T-helper 1 cell treated with Interleukin-12 subunit alpha and Interleukin-12 subunit beta and Interleukin-4 antibody, amounts not matched to agents 30 μg/mL and 1 μg/mL, for 36 hours (primary cell): ENCODE results near the gene MMP21.

ENCODE experiments used
- H3K27ac Mint-ChIP-seq: one replicate; pipeline ENCODE4 v1.8.0; 2021; ENCODE audit warnings: mild to moderate bottlenecking, mixed read lengths
- H3K27me3 Mint-ChIP-seq: one replicate; pipeline ENCODE4 v1.8.0; 2021; ENCODE audit warnings: low read depth, mixed read lengths
- H3K36me3 Mint-ChIP-seq: one replicate; pipeline ENCODE4 v1.8.0; 2021; ENCODE audit warnings: low read depth, mixed read lengths
- H3K4me1 Mint-ChIP-seq: one replicate; pipeline ENCODE4 v1.8.0; 2021; ENCODE audit warnings: low read depth, mixed read lengths
- H3K4me3 Mint-ChIP-seq: one replicate; pipeline ENCODE4 v1.8.0; 2021; ENCODE audit warnings: mild to moderate bottlenecking, moderate library complexity, mixed read lengths
- H3K9me3 Mint-ChIP-seq: one replicate; pipeline ENCODE4 v1.8.0; 2021; ENCODE audit warnings: mixed read lengths

MMP21 gene

DNA sequence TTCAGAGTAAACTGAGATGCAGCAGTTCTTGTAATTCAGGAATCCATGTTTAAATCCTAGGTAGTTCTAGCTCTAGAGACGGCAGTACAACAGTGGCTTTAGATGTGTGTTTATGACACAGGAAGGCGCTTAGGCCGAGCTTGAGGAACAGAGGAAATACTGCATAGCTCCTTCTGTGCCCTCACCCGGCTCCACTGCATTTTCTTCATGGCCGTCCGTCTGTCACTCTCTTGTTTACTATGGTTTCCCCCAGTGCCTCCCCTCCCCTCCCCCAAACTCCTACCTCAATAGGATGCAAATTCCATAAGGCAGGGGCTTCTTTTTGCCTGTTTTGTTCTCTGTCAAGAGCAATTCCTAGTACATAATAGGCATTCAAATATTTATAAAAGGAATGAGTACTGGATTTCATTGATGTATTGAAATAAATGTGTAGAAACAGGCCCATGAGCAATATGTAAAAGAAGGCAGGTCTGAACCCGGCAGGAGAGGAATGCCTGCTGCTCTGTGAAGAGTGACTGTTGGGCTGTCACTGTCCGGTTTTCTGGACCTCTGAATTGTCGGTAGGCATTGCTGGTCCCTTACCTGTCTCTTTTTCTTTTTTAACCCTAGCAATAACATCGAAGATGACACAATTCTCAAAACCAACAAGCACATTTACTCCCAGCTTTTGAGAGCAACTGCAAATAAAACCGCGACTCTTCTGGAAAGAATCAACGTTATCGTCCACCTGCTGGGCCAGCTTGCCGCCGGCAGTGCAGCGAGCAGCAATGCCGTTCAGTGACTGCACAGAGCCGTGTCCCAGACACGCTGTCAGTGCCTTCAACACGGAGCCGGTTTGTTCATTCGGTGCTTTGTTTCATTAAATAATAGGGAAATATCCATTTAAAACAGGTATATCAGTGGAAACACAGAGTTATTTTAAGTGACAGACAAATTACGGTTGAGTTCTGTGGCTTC, 12.7 kb downstream of the MMP21 start:
- no peak overlapping the region for H3K4me3 Mint-ChIP-seq
- H3K9me3 Mint-ChIP-seq: no peaks in the 10 kb centered on the region
- no peak overlapping the region for H3K27ac Mint-ChIP-seq
- H3K27me3 Mint-ChIP-seq: no peaks in the 10 kb centered on the region
- peaks cover 42% of the 10 kb centered on the region for H3K36me3 Mint-ChIP-seq
- H3K4me1 Mint-ChIP-seq: no peaks in the 10 kb centered on the region

DNA sequence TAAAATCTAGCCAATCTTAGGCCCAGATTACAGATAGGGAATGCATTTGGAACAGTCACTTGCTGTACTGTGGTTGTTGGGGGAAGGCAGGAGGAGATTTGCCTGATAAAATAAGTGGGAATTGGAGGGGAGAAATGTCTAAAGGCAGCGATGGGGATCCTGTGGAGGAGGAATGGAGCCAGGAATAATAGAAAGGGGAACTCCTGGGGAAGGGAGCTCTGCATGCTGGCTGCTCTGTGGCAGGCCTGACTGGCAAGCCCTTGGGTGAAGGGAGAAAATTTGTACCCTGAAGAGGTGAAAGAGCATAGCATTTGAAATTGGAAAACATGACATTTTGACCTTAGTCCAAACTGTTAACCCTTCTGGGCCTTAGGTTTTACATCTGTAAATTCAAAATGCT, 13.7 kb downstream of the MMP21 start:
- no peak overlapping the region for H3K4me3 Mint-ChIP-seq
- no peaks in the 10 kb centered on the region for H3K27me3 Mint-ChIP-seq
- H3K36me3 Mint-ChIP-seq: peaks cover 50% of the 10 kb centered on the region
- H3K27ac Mint-ChIP-seq: no peak overlapping the region
- H3K4me1 Mint-ChIP-seq: peaks cover 3% of the 10 kb centered on the region
- no peaks in the 10 kb centered on the region for H3K9me3 Mint-ChIP-seq

GRCh38 chr10:125757742-125758141, 17.9 kb downstream of the MMP21 start:
- Mint-ChIP-seq H3K27me3 (no peaks in the 10 kb centered on the region), H3K4me1 (peaks cover 7% of the 10 kb centered on the region), H3K36me3 (peaks cover 54% of the 10 kb centered on the region), H3K9me3 (no peaks in the 10 kb centered on the region), H3K4me3 (no peak overlapping the region), H3K27ac (no peak overlapping the region)

- H3K27me3 Mint-ChIP-seq: no peaks in the 10 kb centered on the region
- no peak overlapping the region for H3K4me3 Mint-ChIP-seq
- H3K4me1 Mint-ChIP-seq: peaks cover 7% of the 10 kb centered on the region
- H3K9me3 Mint-ChIP-seq: no peaks in the 10 kb centered on the region
- H3K27ac Mint-ChIP-seq: no peak overlapping the region
- H3K36me3 Mint-ChIP-seq: peaks cover 52% of the 10 kb centered on the region
These were observed 18.7 kb downstream of the MMP21 start for GRCh38 chr10:125756853-125757487.

DNA sequence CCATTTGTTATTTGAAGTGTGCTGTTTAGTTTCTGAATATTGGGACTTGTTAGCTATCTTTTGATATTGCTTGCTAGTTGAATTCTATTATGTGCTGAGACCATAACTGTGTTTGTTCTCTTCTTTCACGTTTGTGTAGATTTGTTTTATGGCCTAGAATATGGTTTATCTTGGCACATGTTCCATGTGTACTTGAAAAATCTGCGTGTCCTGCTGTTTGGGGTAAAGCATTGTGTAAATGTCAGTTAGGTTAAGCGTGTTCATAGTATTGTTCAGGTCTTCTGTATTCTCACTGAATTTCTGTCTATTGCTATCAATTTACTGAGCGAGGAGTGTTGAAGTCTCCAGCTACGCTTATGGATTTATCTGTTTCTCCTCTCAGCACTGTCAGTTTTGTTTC, 19.4 kb downstream of the MMP21 start:
- no peaks in the 10 kb centered on the region for H3K9me3 Mint-ChIP-seq
- no peak overlapping the region for H3K4me3 Mint-ChIP-seq
- H3K27me3 Mint-ChIP-seq: no peaks in the 10 kb centered on the region
- H3K36me3 Mint-ChIP-seq: peaks cover 53% of the 10 kb centered on the region
- no peak overlapping the region for H3K27ac Mint-ChIP-seq
- H3K4me1 Mint-ChIP-seq: peaks cover 7% of the 10 kb centered on the region

DNA sequence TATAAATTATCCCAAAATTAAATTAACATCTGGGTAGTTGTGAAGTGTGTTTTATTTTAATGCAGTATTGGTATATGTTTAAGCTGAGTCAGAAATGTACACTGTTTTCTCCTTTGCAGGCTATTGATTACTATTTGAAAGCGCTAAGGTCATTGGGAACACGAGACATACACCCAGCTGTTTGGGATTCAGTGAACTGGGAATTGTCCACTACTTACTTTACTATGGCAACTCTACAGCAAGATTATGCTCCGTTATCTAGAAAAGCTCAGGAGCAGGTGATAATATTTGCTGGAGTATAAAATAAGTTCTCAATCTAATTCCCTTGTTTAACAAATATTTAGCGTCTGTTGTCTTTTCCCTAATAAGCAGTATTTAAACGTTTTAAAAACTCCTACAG, 28.2 kb downstream of the MMP21 start:
- no peaks in the 10 kb centered on the region for H3K27me3 Mint-ChIP-seq
- no peak overlapping the region for H3K4me3 Mint-ChIP-seq
- H3K4me1 Mint-ChIP-seq: peaks cover 5% of the 10 kb centered on the region
- no peak overlapping the region for H3K27ac Mint-ChIP-seq
- H3K36me3 Mint-ChIP-seq: peaks cover 53% of the 10 kb centered on the region
- H3K9me3 Mint-ChIP-seq: no peaks in the 10 kb centered on the region

DNA sequence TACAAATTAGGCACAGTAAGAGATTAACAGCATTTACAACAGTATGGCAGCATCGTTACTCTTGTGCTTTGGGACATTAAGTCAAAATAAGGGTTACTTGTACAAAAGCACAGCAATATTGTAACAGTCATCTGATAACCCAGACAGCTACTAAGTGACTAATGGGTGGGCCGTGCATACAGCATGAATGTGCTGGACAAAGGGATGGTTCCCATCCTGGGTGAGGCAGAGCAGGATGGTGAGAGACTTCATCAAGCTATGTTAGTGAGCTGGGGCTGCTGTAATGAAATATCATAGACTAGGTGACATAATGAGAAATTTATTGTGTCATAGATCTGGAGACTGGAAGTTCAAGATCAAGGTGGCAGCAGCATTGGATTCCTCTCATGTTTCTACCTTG, 30.7 kb downstream of the MMP21 start:
- H3K4me3 Mint-ChIP-seq: no peak overlapping the region
- peaks cover 58% of the 10 kb centered on the region for H3K36me3 Mint-ChIP-seq
- peaks cover 5% of the 10 kb centered on the region for H3K4me1 Mint-ChIP-seq
- no peaks in the 10 kb centered on the region for H3K9me3 Mint-ChIP-seq
- no peak overlapping the region for H3K27ac Mint-ChIP-seq
- no peaks in the 10 kb centered on the region for H3K27me3 Mint-ChIP-seq

DNA sequence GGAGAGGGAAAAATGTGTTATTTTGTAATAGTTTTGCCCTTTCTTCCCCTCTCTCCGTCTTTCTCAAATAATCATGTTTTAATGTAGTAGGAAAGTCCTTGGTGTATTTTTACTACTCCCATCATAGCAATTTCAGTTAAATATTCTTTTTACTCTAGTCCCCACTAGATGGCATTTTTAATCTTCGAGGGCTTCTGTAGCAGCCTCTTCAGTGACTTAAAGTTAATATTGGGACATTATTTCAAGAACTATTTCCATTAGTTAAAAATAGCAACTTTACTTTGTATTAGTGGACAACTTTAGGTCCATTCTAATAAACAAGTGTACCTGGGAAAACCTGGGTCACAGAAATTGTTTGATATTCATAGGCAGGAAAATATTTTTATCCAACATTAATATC, 33.2 kb downstream of the MMP21 start:
- H3K4me3 Mint-ChIP-seq: no peak overlapping the region
- H3K4me1 Mint-ChIP-seq: peaks cover 5% of the 10 kb centered on the region
- no peaks in the 10 kb centered on the region for H3K27me3 Mint-ChIP-seq
- peaks cover 56% of the 10 kb centered on the region for H3K36me3 Mint-ChIP-seq
- H3K27ac Mint-ChIP-seq: no peak overlapping the region
- no peaks in the 10 kb centered on the region for H3K9me3 Mint-ChIP-seq

DNA sequence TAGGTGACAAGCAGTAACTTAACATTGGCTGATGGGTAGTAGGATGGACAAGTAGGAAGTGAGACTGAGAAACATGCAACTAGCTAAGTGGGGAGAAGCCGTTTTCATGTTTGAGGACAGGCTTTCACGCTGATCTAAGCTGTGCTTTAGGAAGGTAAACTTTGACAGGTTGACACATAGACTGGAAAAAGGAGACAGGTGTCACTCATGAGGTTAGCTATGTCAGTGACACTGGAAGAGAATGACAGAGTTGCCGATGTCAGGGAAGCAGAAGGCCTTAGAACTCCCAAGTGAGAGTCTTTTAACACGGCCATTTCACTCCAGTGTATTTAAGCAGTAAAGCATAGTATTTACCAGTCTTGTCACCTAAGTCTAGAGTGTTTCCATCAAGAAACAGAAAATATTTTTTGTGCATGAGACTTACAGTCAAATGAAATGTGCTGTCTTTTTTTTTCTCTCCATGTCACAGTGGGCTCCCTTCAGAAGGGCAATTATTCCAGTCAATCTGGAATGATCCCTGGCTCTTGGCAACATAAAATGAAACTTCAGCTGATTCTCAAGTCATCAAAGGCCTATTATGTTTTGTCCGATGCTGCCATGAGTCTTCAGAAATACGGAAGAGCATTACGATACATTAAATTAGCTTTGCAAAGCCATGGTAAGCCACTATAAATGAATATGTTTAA, 35.5 kb downstream of the MMP21 start:
- Mint-ChIP-seq H3K36me3 (peaks cover 62% of the 10 kb centered on the region), H3K27ac (no peak overlapping the region), H3K4me3 (no peak overlapping the region), H3K4me1 (no peaks in the 10 kb centered on the region), H3K27me3 (no peaks in the 10 kb centered on the region), H3K9me3 (no peaks in the 10 kb centered on the region)

DNA sequence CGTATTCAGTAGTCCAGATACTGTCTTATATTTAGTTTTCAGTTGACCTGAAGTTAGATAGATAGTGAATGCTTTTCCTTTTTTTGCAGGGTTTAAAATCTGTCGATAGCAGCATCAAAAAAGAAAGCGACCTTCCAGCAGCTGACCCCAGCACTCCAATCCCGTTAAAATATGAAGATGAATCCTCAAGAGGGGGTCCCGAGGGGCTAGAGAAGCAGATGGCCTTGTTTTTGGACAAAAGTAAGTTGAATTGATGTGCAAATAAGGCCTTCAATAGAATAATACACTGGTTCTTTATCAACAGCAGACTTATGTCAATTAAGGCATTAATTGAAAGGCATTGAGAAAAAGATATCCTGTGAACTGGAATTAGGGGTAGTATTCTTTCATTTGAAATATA, 37.4 kb downstream of the MMP21 start:
- Mint-ChIP-seq H3K4me1 (no peaks in the 10 kb centered on the region), H3K36me3 (peaks cover 55% of the 10 kb centered on the region), H3K9me3 (no peaks in the 10 kb centered on the region), H3K27ac (no peak overlapping the region), H3K4me3 (no peak overlapping the region), H3K27me3 (no peaks in the 10 kb centered on the region)

DNA sequence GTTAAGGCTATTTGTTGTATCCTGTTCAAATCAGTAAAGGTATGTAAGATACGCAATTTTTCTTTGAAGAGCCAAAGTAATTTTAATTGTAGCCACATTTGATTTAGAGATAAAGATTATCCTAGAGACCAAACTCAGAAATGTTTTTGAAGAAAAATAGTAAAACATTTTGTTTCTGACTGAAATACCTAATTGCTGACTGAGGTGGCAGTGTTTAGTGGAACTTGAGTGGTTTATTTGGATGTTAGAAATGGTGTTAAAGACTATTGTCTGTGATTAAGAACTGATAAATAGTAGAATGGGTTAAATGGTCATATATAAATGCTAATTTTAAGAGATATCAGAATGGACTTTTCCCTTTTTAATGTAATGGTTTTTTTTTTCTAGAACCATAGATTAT, 40.8 kb downstream of the MMP21 start:
- Mint-ChIP-seq H3K4me3 (no peak overlapping the region), H3K36me3 (peaks cover 61% of the 10 kb centered on the region), H3K27ac (no peak overlapping the region), H3K27me3 (no peaks in the 10 kb centered on the region), H3K4me1 (no peaks in the 10 kb centered on the region), H3K9me3 (no peaks in the 10 kb centered on the region)

DNA sequence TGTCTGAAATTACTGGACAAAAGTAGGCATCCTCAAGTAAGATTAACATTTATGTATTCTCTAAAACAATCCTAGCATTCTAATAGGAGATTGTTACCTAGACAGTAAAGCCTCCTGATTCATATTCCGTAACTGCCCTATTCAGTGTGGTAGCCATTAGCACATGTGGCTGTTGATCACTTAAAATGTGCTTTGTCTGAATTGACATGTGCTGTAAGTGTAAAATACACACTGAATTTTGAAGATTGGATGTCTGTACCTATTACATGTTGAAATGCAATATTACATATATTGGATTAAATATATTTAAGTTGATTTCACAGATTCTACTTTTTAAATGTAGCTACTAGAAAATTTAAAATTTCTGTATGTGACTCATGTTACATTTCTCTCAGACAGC, 41.5 kb downstream of the MMP21 start:
- H3K27ac Mint-ChIP-seq: no peak overlapping the region
- H3K9me3 Mint-ChIP-seq: no peaks in the 10 kb centered on the region
- H3K27me3 Mint-ChIP-seq: no peaks in the 10 kb centered on the region
- peaks cover 58% of the 10 kb centered on the region for H3K36me3 Mint-ChIP-seq
- no peaks in the 10 kb centered on the region for H3K4me1 Mint-ChIP-seq
- H3K4me3 Mint-ChIP-seq: no peak overlapping the region

DNA sequence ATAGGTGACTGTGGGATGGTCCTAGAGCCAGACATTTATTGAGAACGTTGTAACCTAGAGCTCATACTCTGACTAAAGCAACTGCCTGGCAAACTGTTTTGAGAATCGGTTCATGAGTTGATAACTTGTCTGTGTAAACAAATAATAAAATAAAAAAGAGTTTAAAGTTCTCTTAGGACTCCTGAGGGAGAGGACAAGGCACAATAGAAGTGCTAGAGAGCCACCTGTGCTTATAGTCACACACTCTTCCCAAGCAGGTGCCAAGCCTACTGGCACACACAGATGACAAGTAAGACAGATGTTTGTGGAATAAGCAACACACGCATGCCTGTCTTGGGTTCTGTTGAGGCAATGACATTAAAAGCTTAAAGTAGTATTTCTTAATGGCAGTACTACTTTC, 48.2 kb downstream of the MMP21 start:
- H3K4me3 Mint-ChIP-seq: no peak overlapping the region
- H3K27me3 Mint-ChIP-seq: no peaks in the 10 kb centered on the region
- no peaks in the 10 kb centered on the region for H3K9me3 Mint-ChIP-seq
- H3K36me3 Mint-ChIP-seq: peaks cover 61% of the 10 kb centered on the region
- H3K27ac Mint-ChIP-seq: no peak overlapping the region
- peaks cover 4% of the 10 kb centered on the region for H3K4me1 Mint-ChIP-seq

DNA sequence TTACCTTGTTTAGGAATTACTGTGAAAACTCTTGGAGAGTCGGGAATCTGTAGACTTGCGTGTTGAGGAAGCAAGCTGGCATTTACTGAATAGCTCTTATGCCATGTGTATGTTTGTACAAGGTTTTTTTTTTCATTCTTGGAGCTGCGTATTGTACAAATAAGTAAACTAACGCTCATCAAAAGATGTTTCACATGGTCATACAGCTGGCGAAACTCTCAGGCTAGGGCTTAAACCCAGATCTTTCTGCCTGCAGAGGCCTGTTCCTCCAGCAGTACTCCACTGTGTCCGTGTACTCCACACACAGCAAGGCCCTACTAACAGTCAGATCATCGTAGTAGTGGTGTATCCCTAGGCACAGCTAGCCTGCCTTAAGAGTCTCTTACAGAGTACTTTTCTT, 48.7 kb downstream of the MMP21 start:
- Mint-ChIP-seq H3K4me1 (peaks cover 8% of the 10 kb centered on the region), H3K27ac (no peak overlapping the region), H3K9me3 (no peaks in the 10 kb centered on the region), H3K4me3 (no peak overlapping the region), H3K36me3 (peaks cover 59% of the 10 kb centered on the region), H3K27me3 (no peaks in the 10 kb centered on the region)

GRCh38 chr10:125722811-125723210, 52.8 kb downstream of the MMP21 start:
- H3K27me3 Mint-ChIP-seq: no peaks in the 10 kb centered on the region
- H3K4me3 Mint-ChIP-seq: no peak overlapping the region
- H3K27ac Mint-ChIP-seq: peak overlapping the region; percentile 17
- H3K9me3 Mint-ChIP-seq: no peaks in the 10 kb centered on the region
- H3K4me1 Mint-ChIP-seq: peaks cover 22% of the 10 kb centered on the region
- peaks cover 51% of the 10 kb centered on the region for H3K36me3 Mint-ChIP-seq
